ENCODE data around the gene SEMA5B.

DNA sequence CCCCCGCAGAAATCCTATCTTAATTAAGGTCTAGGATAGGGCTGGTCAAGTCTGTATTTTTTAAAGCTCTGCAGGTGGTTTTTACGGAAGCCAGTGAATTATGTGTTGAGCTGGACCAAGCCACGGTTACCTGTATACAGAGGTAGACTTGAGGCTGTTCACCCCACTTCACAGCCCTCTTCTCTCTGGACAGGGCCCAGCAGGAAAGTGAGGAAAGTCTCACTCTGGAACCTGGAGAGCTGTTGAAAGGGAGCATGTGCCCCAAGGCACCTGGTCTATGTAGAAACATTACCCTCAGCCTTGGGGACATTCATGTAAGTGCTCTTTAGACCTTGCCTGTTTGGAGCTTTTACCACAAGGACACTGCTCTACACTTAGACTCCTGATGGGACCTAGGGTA is 6.9 kb downstream of the SEMA5B start:
- no peak for TF ChIP-seq MXI1 (IDR thresholded peaks at IDR 0.05; ENCODE audit: borderline replicate concordance, low read depth, low read length)
- no peak for TF ChIP-seq BHLHE40 (IDR thresholded peaks at IDR 0.05; ENCODE audit: low read depth, low read length)
- no peak for TF ChIP-seq MAFK (IDR thresholded peaks at IDR 0.05; ENCODE audit: low read depth, low read length)

All from IMR-90 (cell line).